GM12878 (cell line): ENCODE measurements around the gene SLC17A7. TPM values are rescaled to one million over a fixed set of nuclear protein-coding genes. Genes with fewer than 3 reads are reported as not detected.

Experiments used
- NRF1 ChIP-seq: conservative IDR thresholded peaks from 2 replicates; pipeline ENCODE4 v1.6.1; 2011; ENCODE audit warnings: mild to moderate bottlenecking, low read depth, low read length, improper control_type of control experiment
- POLR2AphosphoS2 ChIP-seq: IDR thresholded peaks from 2 replicates; pipeline ENCODE4 v1.6.1; 2011; ENCODE audit warnings: low read depth, mild to moderate bottlenecking, low read length, improper control_type of control experiment, moderate library complexity
- REST ChIP-seq: IDR thresholded peaks from 2 replicates; pipeline ENCODE4 v1.6.1; 2012; ENCODE audit warnings: mild to moderate bottlenecking, low read depth, low read length
- TCF12 ChIP-seq: IDR thresholded peaks from 2 replicates; pipeline ENCODE4 v1.6.1; 2011; ENCODE audit warnings: low read depth, mild to moderate bottlenecking, low read length
- ZBTB11 ChIP-seq: fragments of 450-650 bp; formaldehyde crosslinking; IDR thresholded peaks from 2 replicates; pipeline ENCODE4 v1.5.0; 2022; ENCODE audit warnings: mild to moderate bottlenecking, missing genetic modification characterization
- polyA plus RNA-seq, 11 experiments: library from polyadenylated mRNA; depleted of rRNA in 4 of 11; unstranded in 6 of 11; stranded (reverse) in 5 of 11; fragments of >200 nt; fragmentation: Nextera tagmentation in 4 of 11; fragmentation: Illumina TruSeq in 1 of 11; extraction: Ambion mirVana in 4 of 11; extraction: Trizol in 1 of 11; gene quantifications; 1 replicate in 1 of 11; 2 replicates in 10 of 11; pipeline versions ENCODE4 v1.2.1 to v1.2.3, GENCODE V29; 2011 to 2016; ENCODE audit warnings: inconsistent platforms in 2 of 11, missing spikeins in 2 of 11, low read depth in 1 of 11
- total RNA-seq, 4 experiments: library from RNA; depleted of rRNA in 3 of 4; stranded (reverse); fragments of >200 nt in 3 of 4; fragmentation: Illumina TruSeq in 1 of 4; extraction: Trizol in 1 of 4; gene quantifications; 2 replicates each; pipeline versions ENCODE4 v1.2.1 to v1.2.3, GENCODE V29; 2013 to 2021

SLC17A7 gene
- total and polyA plus RNA-seq, 10 of the 15 experiments (the other 5 are each of a cell fraction or from before 2014, with no cell fraction given) = 0.03 to 0.24 (median 0.06) TPM; not detected in 6

GRCh38 chr19:49435670-49436069 is 5.7 kb downstream of the SLC17A7 start (continued):
- TF ChIP-seq REST (no peak), TCF12 (no peak), POLR2AphosphoS2 (no peak), NRF1 (no peak), ZBTB11 (no peak)
